Fibroblast of skin of scalp (primary cell): Measurements from ENCODE around the gene ETF1.

Experiments used
- DNase-seq: peaks from one replicate; pipeline ENCODE4 v3.0.0-alpha.2; 2013

Gene ETF1

DNA sequence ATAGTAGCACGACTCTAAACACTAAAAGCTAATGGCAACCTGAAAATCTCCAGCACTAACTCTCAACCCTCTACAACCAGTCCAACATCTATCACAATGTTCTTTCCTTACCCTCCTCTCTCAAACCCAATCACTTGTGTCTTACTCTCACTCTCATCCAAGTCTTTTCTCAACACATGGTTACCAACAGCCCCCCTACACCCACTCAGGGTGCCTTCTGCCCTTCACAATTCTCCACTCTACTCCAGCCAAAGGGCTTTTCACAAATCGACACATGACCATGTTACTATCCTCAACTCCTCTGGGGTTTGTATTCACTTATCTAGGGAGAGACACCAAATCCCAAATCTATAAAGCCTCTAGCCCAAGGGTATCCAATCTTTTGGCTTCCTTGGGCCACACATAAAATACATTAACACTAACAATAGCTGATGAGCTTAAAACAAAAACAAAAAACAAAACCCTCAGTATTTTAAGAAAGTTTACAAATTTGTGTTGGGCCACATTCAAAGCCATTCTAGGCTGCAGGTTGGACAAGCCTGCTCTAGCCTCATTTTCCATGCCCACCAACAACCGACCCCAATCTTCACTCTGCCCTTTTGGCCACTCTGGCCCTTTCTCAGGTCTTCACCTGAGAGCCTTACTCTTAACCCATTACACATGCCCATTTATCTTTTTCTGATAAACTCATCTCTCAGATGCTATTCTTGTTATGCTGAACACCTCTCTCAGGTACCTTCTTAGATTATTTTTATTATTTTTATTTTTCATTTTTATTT, 20.5 kb upstream of the ETF1 start:
- DNase-seq: no peak

DNA sequence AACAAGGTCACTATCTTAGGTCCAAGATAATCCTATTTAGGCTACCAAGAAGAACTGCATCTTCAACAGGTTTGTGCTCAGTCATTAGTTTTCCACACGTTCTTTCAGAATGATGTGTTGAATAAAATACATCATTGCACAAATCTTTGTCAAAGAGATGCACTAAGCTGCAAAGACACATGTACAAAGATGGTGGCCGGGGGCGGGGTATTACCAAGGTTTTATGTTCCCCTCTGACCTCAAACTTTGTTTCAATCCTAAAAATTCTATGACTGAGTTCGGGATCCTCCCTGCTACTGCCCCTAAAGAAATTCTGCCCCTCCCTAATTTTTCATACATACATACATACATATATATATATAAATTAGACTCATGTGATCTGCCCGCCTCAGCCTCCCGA, 17.9 kb upstream of the ETF1 start:
- DNase-seq: no peak

DNA sequence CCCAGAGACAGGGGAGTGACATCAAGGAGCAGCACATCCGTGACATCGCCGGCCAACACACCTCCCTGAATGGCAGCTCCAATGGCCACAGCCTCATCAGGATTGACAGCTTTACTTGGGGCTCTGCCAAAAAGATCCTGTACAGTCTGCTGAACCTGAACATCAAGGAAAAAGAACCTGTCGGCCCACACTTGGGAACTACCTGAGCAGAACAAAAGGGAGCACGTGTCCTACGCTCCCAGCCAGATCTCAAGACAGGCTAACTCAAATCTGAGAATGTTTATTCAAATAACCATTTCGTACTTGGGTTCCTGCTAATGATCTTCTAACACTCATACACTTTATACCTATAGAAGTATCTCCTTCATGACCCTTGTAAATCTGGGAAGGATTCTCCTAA, 16.9 kb upstream of the ETF1 start:
- no peak for DNase-seq

DNA sequence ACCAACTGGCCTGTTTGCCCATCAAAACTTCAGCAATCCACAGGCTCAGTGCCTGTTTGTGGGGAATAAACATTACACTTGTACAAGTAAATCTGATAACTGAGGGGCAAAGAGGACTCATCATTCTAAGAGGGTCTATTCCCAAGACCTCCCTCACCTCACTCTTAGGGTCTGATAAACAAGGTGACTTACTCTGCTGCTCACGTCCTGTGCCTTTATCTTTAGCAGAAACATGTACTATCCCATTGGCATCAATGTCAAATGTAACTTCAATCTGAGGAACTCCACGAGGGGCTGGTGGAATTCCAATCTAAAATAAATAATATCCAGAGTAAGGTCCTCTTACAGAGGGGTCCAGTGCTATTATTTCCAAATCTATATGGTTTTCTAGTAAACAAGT, 14.6 kb upstream of the ETF1 start:
- DNase-seq: no peak

DNA sequence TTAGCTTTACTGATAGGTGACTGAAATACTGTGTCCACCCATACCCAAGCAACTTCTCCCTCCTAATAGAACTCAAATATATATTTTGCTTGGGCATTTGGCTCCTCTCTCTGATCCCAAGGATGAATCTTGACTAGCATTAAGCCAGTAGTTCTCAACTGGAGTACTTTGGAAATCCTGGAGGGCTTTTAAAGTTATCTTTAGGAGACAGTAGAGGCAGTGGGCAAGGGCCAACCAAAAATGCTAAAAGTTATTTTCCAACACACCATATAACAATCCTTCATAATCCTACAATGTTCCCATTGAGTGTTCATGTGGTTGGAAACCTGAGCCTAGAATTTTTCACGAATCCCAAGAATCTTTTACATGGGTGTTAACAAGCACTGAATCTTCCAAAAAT, 11.1 kb upstream of the ETF1 start:
- no peak for DNase-seq

DNA sequence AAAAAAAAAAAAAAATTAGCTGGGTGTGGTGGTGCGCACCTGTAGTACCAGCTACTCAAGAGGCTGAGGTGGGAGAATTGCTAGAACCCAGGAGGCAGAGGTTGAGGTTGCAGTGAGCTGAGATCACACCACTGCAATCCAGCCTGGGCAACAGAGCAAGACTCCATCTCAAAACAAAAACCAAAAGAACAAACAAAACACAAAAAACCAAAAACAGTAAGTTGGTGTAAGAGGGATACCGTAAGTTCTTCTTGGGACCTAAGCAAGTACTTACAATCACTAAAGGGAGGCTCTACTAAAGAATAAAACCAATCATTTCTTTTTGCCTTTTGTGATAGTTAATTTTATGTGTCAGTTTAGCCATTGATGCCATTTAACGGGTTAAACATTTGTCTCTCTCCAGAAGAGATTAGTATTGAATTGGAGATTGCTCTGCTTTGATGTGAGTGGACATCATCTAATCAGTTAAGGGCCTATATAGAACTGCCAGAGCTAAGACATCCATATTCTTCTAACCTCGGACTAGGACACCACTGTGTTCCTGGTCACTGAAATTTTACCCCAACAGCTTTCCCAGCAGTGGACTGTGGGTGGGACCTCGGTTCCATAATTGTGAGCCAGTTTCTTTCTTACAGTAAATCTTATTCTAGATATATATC, 10.5 kb upstream of the ETF1 start:
- no peak for DNase-seq

DNA sequence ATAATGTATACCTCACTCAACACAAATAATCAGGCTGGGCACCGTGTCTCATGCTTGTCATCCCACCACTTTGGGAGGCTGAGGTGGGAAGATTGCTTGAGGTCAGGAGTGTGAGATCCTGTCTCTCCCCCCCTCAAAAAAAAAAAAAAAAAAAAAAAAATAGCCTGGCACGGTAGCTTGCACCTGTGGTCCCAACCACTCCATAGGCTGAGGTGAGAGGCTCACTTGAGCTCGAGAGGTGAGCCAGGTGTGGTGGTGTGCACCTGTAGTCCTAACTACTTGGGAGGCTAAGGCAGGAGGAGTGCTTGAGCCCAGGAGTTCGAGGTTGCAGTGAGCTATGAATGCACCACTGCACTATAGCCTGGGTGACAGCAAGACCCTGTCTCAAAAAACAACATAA, 9.6 kb upstream of the ETF1 start:
- DNase-seq: no peak

DNA sequence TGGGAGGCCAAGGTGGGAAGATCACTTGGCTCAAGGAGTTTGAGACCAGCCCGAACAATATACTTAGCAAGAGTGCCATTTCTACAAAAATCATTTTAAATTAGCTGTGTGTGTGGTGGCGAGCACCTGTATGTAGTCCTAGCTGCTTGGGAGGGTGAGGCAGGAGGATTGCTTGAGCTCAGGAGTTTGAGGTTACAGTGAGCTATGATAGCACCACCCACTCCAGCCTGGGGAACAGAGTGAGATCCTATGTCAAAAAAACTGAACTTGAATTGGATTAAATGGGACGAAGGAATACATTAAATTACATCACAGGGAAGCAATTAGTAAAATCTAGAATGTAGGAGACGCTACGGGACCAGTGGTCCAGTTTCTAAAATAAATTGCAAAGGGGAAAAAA, 6.4 kb upstream of the ETF1 start:
- no peak for DNase-seq

DNA sequence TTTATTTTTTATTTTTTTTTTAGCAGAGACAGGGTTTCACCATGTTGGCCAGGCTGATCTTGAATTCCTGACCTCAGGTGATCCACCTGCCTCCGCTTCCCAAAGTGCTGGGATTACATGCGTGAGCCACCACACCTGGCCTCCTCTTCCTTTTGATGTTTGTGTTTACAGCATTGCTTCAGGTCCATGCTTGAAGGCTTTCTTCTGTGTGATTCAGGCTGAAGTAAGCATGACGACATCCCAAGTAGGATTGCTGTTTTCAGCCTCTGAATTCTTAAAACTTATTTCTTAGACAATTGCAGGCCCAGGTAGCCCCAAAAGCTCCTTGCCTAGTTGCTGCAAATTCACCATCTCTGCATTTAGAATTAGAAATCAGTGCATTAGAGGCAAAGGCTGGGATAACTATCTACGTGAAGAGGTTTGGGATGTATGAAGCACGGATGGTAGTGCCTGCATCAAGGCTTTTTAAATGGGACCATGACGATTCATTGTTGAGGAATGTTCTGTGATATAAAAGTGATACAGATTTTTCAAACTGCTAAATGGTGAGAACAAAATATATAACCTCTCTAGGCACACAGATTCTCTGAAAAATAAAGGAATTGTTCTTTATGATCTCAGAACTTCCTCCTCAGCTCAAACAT, 3.0 kb upstream of the ETF1 start:
- DNase-seq: no peak

DNA sequence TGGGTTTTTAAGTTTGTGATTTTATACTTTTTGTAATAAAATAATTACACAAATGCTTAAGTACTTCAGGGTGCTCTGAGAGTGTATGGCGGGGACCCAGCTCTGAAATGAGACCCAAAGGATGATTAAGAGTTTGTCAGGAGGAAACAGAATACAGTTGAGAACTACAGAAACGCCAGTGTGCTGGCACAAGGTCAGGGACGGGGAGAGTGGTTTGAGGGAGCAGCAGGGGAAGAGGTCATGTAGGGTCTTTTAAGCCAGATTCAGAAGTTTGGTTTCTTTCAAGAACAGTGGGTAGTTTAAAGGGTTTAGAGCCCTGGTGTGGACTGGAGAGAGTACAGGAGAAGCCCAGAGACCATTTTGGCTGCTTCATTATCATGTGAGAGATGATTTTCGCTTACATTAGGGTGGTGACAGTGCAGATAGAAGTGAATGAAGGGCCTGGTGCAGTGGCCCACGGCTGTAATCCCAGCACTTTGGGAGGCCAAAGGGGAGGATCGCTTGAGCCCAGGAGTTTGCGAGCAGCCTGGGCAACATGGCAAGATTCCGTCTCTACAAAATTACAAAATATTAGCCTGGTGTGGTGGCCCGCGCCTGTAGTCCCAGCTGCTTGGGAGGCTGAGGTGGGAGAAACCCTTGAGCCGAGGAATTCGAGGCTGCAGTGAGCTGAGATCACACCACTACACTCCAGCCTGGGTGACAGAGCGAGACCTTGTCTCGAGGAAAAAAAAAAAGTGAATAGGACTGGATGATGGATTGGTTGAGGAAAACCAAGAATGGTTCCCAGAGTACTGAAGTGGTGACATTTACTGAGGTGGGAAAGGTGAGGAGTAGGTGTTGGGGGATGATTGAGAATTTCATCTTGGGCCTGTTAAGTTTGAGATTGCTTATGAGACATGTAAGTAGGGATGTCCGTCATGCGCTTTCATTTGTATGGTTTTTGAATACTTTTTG, 1.4 kb upstream of the ETF1 start:
- no peak for DNase-seq

DNA sequence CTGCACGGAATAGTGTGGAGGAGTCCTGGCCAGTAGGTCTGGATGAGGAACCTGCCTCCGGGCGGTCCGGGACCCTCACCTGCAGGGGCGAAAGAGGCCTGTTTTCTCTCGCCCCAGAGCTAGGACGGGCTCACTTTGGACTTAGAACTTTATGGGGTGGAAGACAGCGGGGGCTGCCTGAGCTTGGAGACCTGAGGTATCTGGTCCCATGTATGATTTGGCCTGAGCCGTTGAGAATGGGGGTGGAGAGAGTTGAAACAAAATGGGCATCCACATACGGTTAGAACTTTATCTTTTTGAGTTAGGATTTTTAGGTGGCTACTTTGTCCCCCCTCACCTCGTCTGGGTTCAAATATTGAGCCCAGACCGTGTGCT, 681 bp upstream of the ETF1 start:
- DNase-seq: no peak

DNA sequence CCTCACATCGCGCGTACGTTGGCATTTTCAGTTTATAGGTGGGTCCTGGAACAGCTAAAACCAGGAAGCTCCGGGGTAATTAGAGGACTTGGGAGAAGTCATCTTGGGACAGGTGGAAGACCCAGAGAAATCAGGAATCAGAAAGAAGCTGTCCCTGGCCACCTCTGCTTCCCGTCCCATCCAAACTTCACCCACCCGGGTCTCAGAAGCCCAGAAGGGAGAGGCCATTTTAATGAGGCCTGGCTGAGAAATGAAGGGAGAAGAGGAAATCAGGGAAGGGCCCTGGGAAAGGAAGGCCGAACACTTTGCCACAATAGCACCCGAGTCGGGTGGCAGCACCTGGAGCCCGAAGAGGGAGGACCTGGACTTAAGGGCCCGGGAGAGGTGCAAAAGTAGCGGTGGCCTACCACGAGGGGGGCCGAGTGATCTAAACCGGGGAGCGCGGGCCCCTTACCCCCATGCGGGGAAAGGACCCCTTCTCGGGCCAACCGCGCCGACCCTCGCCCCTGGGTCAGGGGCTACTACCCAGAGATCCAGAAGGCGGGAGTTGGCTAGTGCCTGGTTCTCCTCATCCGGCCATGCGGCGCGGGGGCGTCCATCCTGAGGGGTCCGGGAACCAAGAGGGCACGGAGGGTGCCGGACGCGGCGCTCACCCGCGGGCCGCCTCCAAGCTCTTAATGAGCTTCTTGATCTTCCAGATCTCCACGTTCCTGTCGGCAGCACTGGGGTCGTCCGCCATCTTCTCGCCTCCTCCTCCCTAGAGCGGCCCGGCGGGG, 668 bp downstream of the ETF1 start:
- no peak for DNase-seq

DNA sequence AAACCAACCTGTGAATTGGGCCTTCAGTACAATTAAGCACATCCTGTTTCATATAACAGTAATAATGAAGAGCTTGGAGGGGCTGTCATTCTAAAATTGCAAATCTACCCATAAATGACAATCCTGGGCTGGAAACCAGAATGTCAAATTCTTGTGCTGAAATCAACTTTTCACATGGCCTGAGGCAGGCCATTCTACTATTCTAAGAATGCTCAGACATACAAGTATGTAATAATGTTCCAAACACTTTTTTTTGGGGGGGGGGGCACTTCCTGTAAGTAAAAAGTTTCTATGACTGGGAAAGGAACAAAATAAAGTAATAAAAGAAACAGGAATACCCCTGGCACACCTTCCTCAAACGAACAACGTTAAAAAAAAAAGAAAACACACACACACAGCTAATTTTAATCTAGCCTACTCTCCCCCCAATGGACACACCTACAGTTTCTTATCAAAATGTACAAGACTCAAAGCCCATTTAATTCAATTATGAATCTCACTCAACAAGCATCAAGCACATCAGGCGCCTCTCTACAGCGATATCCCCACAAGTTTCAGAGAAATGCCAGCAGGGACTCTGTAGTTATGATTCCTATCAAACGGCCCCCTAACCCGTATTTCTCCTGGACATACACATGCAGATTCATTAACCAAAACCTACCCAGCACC, 1.4 kb downstream of the ETF1 start:
- DNase-seq: peak; percentile 16

DNA sequence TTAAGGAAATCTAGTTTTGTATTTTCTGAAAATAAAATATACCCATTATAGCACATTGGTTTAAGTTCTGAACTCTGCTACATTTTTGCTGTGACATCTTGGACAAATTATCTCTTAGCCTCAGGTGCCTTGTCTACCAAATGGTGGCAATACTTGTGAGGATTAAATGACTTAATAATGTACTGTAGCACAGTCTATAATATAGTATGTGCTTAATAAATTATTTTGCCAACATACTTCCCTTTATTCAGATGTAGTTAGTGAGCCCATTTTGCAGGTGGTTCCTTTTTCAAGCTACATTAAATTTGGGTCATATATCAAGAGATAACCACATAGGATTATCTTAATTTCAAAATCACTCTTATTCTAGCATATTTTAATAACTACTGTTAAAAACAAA, 3.2 kb downstream of the ETF1 start:
- no peak for DNase-seq

DNA sequence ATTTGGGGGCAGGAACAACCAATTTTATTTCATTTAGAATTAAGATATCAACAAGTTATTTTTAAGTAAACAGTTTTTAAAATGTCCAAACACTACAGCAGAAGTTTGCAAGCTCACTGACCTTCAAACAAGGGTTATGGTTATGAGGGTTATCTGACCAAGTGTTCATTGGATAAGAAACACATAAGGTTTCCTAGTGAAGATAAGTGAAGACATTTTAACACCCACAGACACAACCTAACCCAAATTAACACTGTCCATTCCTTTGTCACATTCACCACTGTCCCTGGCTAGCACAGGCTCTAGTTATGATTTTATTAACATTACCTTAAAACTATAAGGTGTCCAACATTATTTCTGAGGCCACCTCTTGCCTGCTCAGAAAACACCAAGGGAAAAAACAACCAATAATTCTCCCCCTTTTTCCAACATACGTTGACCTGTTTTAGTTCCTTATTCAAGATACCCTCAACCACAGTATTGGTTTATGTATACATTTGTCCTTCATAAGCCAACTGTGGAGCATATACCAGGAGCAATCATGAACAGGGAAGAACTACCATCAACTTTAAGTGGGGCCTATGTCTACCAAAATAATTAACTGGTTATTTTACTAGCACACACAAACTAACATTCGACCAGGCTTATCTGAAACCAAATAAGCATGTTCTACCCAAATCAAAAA, 4.0 kb downstream of the ETF1 start:
- no peak for DNase-seq

DNA sequence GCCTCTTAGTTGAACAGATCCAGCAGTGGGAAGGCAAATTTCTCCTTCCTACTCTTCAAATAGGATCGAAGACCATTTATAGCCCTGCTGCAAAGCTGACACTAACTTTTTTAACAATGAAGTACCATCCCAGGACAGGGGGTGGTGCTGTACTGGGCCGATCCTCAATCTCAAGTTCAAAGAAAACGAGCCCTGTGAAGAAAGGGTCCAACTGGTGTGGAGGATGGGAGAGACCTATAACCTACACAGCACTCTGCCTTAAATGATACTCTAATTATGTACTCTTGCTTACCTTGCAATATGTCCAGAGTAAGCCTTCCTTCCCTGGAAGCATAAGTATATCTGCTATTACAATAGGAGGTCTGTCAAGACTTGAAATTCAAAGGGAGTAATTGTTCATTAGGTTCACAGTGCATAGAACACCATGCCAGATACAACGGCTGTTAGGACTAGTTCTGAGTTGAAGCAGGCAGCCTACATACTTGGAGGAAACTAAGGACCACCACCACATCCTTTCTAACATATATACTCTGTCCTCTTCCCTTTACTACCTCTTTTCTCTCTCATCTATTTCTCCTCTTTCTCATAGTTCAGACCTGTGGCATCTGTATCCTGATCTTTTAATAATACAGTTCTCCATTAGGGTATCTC, 6.2 kb downstream of the ETF1 start:
- DNase-seq: no peak

DNA sequence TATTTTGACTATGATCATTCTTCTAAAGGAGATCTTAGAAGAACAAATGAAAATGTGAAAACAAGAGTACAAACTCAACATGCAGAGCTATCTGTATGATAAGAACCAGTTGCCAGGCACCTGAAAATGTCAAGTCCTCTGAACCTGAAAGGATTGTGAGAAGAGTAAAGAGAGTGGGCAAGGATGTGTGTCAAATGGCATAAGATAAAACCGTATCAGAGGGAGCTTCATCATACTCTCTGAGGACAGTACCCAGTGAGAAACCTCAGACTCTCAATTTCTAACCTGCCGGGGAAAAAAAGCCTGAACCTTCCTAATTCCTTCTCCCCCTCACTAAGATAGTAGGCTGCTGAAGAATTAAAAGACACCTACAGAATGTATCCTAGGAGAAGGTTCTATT, 6.8 kb downstream of the ETF1 start:
- no peak for DNase-seq

DNA sequence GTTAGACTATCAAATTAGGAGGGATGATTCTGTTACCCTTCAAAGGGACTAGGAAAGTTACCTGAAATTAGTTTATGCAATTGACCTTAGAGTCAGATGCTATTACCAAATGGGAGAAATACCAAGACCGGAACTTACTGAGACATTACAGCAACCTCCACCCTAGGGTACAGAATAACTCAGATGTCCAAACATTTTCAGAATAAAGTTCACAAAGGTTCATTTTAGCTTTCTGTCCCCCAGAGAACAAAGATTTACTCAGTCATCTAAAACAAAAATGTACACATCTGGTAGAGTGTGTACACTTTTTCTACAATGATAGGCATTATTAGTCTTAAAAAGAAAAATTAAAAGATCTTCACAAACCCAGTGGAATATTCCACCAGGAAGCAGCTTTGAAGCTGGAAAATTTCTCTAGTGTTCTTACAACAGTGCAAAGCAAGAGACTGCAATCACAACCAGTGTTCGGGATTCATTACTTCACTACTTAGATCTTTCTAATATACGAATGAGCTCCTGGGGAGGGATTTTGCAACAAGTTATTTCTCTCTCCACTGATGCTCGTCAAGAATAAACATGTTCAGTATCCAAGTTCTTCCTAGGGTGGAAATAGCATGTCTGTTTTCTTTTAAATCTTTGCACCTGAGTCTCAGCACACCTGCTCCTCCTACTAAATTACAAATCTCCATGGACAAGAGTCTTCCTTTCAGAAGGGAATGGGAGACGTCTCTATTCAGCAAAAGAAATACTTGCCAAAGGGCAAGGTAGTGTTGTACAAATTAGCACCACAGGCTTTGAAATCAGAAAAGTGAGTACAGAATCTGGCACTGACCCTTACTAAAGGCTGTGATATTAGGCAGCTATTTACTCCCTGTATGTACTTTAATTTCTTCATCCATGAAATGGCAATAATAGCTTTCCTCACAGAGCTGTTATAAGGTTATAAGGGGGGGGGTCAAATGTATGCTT, 8.8 kb downstream of the ETF1 start:
- no peak for DNase-seq

DNA sequence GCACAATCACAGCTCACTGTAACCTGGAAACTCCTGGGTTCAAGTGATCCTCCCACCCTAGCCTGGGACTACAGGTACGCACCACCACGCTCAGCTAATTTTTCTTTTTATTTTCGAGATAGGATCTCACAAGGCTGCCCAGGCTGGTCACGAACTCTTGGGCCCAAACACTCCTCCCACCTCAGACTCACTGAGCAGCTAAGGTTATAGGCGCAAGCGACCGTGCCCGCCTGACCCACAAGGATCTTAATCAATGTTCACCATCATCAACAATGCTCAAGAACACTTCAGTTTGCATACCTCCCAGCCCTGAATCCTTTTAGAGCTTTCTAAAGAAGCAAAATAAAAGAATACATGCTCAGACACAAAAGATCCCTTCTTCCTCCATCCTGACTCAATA, 13.2 kb downstream of the ETF1 start:
- no peak for DNase-seq
